Stimulated activated CD8-positive, alpha-beta memory T cell treated with anti-CD3 and anti-CD28 coated beads, Interleukin-4, amount 100 ng/mL, for 4 hours (primary cell): ENCODE results near the gene CYP3A7.
"Not testable (repeated sequence)": the region's sequence is repeated elsewhere in the genome, so short reads cannot be mapped to it uniquely, and the experiment has no call there.

Experiments
- DNase-seq, 2 donors: peaks; one replicate each; pipeline ENCODE4 v3.0.0-alpha.2; 2020; ENCODE audit warnings: low read depth in 2 of 2, low spot score in 1 of 2

Gene CYP3A7

DNA sequence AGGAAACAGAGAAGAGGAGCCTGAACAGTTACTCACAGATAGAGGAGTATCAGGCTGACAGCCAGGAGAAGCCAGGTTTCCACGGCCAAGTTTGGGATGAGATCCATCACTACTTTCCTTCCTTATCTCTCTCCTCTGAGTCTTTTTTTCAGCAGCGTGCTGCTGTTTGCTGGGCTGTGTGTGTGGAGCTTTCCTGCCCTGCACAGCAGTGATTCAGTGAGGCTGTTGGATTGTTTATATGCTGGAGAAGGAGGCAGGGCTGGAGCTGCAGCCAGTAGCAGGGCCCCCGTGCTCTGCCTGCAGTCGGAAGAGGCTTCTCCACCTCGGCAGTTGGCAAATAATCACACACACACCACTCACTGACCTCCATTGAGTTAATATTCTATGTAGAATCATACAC lies at the start of gene CYP3A7:
Gene CYP3A7, minus strand, starts transcription at position 210 of the 400 bp plus-strand sequence. Its CDS starts 103 bp downstream, at position 107.
- DNase-seq, result no peak

DNA sequence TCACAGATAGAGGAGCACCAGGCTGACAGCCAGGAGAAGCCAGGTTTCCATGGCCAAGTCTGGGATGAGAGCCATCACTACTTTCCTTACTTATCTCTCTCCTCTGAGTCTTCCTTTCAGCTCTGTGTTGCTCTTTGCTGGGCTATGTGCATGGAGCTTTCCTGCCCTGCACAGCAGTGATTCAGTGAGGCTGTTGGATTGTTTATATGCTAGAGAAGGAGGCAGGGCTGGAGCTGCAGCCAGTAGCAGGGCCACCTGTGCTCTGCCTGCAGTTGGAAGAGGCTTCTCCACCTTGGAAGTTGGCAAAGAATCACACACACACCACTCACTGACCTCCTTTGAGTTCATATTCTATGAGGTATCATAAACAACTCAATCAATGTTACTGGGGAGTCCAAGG lies 49.0 kb upstream of the CYP3A7 start, which contains the start of gene CYP3A4:
Gene CYP3A4, minus strand, starts transcription at position 178 of the 400 bp plus-strand sequence. Its CDS starts 103 bp downstream, at position 75.
- DNase-seq, result no peak

DNA sequence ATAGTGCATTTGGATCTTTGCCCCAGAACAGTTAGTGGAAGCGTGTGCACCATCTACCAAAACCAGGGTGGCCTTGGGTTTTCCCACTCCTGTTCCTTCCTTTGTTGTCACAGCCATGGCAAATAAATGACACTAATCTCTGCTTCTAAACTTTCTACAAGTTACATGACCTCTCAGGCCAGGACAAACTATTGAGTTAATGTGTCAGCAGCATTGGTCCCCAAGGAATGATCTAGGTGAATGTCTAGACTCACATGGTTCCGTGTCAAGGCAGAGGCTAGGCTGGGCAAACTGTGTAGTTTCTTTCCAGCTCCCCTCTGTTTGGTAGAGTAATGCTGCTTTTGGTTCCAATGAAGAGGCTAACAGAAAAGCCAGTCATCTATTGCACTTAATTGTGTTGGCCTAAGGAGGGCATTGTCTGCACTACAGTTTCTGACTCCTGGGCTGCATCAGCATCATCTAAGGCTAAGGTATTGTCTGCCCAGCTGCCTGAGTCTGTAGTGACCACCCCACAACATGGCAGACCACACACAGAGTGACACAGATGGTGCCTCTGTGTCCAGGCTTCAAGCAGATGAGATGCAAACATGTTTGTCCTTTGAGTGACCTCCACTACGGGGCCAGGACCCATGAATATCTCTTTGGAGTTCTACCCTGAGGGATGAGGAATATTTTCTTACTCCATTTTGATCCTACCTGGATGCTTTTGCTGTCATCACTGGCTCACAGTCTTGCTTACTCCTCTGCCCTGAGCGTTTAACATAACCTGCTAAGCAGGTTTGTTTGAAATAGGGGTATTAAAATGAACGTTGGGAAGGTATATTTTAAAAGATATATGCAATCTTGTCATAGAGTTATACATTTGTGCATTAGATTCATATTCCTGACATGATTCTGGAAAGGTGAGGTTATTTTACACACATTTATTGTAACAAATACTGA lies 47.3 kb upstream of the CYP3A7 start:
- DNase-seq, result no peak

DNA sequence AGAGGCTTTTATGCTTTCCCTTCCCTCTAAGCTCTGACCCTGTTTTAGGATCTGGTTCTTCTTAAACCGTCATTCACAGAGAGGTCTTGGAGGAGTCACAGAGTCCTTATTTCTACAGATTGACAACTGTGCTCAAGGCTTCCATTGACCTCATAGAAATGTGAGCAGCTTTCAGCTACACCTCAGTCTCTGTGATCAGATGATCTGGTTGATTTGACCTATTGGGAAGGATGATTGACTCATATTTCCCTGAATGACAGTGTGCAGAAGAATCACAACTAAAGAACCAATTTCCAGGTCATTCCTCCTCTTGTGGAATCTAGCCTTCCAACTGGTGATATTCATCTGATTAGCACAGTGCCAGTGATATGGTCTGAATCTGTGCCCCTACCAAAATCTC lies 45.6 kb upstream of the CYP3A7 start:
- DNase-seq, result no peak

DNA sequence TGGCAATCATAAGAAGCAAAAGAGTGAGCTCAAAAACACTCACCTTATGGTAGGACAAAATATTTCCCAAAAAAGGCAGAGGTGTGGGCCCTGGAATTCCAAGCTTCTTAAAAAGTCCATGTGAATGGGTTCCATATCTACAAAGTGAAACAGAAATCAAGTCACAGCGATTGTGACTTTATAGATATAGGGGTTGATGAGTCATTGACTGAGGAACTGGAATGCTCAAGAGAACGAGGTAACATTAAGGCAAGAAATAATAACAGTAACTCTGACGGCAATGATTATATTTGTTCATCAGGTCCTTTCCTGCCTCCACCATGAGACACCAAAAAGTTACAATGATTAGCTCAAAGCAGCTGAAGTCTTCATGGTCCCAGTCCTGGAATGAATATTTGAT lies 45.0 kb upstream of the CYP3A7 start:
- no peak for DNase-seq

DNA sequence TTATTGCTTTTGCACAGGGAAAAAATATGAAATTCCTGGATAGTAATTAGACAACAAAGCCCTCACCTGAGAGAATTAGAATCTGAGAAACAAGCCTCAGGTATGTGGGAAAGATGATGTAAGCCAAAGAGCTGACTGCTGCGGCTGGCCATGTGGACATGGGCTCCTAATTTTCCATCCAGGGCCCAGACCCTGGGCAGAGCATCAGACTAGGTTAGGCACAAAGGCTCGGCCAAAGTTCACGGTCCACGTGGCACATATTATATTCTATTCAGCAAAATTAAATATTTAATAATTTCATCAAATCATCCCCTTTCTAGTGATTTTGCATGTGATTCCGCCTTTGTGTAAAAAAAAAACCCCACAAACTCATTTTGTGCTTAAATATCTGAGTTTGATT lies 43.9 kb upstream of the CYP3A7 start:
- DNase-seq, result no peak

DNA sequence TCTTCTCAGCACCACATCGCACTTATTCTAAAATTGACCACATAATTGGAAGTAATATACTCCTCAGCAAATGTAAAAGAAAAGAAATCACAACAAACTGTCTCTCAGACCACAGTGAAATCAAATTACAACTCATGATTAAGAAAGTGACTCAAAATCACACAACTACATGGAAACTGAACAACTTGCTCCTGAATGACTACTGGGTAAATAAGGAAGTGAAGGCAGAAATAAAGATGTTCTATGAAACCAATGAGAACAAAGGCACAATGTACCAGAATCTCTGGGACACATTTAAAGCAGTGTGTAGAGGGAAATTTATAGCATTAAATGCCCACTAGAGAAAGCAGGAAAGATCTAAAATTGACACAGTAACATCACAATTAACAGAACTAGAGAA lies 38.4 kb upstream of the CYP3A7 start:
- not testable (repeated sequence) for DNase-seq

DNA sequence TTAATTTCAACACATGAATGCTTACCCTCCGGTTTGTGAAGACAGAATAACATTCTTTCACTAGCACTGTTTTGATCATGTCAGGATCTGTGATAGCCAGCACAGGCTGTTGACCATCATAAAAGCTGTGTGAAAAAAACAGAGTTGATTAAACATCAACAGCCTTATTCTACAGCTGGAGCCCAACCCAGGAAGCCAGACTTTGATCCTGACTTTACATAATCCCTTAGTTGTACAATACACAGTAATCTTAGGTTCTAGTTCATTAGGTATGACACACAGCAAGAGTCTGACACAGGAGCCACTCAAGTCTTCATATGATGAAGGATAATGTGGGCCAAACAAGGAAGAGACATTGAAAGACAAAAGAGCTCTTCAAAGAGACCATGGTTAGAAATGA lies 37.6 kb upstream of the CYP3A7 start:
- no peak for DNase-seq

DNA sequence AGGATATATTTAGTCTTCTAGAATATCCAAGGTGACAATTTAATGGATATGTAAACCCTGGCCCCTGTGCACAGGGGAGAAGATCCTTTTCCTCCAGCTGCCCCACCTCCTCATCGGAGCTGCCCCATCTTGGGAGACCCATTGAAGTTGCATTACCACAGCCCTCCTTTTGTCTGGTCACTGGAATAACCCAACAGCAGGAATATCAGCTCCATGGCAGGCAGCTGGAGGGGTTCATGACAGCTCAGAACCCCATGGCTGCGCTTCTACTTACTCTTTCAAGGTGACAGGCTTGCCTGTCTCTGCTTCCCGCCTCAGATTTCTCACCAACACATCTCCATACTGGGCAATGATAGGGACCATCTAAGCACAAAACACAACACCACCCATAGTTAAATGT lies 34.5 kb upstream of the CYP3A7 start:
- DNase-seq, result not testable (repeated sequence)

DNA sequence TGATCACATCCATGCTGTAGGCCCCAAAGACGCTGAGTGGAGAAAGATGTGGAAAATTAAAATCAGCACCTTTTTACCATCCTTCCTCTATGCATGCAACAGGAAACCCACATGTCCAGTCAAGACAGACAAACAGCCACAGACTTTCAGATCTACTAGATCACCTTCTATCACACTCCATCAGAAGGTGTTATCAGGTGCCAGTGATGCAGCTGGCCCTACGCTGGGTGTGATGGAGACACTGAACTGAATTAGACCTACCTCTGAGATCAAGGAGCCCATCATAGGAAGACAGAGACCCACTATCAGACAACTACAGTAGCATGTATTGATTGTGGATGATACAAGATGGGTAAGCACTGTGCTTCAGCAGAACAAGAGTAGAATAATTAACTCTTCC lies 33.5 kb upstream of the CYP3A7 start:
- no peak for DNase-seq

DNA sequence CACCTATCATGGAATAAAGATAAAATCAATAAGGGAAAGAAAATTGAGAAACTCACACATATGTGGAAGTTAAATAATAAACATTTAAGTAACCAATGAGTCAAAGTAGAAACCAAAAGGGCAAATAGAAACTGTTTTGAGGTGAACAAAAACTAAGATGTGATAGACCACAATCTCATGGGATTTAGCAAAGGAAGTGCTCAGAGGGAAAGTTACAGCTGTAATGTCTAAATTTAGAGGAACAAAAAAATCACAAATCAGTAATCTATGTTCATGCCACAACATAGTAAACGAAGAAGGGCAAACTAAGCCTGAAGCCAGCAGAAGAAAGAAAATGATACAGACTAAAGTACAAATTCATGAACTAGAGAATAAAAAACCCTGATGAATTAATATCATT lies 32.7 kb upstream of the CYP3A7 start:
- DNase-seq, result no peak

DNA sequence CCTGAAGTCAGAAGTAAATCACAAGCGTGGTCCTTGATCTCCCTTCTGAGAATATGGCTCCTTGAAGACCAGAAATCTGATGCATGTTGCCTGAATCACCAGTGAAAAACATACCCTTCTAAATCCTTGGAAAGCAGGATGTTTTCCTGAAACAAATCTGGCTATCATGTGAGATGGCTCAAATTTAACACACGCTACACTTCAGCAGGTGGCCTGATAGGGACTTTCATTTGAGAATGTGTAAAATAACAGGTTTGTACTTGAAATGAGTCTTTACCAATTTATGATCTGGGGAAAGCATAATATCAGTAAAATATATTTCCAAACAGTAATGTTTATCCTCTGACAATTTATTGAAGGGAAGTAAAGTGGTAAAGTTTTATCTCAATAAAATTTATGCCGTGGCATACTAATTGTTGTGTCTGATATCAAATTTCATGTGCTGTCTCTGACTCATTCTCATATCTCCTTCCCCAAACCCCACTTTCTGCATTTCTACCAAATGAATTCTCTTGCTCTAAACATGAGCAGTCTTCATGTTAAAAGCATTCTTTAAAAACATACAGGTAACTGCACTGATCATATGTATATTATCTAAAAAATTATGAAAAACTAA lies 31.6 kb upstream of the CYP3A7 start:
- no peak for DNase-seq

DNA sequence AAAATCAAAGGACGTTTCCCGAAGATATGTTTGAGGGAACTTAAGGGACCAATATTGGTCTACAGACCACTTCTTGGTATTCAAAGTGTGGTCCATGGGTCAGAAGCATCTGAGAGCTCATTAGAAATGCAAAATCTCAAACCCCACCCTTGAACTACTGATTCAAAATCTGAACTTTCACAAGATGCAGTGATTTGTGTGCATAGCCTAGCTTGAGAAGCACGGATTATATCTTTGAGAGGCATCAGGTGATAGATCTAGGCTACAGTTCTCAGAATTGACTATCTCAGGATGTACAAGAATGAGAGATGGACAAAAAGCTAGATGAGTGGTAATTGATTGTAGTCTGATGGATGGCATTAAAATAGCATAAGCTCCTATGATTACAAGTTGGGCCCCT lies 29.5 kb upstream of the CYP3A7 start:
- no peak for DNase-seq

DNA sequence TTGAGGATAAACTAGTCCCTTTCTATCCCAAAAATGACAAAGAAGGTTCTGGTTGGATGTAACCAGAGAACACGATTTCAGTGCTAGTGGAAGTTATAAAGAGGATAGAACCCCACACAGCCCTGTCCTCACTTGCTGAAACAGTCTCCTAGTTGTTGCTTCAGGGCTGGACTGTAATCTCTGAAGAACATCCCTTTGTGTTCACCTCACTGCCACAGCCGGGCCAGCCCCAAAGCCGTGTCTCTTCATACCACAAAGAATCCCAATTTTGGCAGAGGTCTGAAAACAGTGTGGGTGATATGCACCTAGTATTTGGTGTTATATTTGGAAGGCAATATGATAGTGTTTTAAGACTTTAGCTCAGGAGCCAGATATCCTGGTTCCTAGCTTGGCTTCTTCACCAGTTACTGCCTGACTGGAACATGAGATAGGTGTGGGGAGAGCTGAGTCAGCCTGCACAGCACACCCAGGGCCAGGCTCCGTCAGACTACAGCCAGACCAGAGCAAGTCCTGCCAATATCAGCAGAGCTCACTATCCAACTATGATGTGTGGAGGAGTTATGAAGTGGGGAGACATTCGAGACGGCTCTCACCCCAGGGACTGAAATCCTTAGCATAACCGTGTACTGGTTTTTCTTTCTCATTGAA lies 27.8 kb upstream of the CYP3A7 start:
- DNase-seq, result no peak

DNA sequence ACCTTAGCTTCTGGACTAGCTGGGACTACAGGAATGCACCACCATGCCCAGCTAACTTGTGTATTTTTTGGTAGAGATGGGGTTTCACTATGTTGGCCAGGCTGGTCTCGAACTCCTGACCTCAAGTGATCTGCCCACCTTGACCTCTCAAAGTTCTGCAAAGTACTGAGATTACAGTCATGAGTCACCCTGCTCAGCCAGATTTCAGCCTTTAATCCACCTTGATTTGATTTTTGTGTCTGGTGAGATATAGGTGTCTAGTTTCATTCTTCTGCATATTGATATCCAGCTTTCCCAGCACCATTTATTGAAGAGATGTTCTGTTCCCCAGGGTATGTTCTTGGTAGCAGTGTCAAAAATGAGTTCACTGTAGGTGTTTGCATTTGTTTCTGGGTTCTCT lies 20.1 kb upstream of the CYP3A7 start:
- DNase-seq, result no peak

DNA sequence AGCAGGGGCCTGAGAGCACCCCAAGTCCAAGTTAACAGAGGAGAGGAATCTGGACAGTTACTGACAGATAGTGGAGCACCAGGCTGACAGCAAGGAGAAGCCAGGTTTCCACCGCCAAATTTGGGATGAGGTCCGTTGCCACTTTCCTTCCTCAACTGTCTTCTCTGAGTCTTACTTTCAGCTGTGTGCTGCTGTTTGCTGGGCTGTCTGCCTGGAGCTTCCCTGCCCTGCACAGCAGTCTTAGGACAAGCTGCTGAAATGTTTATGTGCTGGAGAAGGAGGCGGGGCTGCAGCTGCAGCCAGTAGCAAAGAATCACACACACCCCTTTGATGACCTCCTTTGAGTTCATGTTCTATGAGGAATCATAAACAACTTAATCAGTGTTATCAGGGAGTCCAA lies 17.4 kb upstream of the CYP3A7 start:
- DNase-seq, result no peak

DNA sequence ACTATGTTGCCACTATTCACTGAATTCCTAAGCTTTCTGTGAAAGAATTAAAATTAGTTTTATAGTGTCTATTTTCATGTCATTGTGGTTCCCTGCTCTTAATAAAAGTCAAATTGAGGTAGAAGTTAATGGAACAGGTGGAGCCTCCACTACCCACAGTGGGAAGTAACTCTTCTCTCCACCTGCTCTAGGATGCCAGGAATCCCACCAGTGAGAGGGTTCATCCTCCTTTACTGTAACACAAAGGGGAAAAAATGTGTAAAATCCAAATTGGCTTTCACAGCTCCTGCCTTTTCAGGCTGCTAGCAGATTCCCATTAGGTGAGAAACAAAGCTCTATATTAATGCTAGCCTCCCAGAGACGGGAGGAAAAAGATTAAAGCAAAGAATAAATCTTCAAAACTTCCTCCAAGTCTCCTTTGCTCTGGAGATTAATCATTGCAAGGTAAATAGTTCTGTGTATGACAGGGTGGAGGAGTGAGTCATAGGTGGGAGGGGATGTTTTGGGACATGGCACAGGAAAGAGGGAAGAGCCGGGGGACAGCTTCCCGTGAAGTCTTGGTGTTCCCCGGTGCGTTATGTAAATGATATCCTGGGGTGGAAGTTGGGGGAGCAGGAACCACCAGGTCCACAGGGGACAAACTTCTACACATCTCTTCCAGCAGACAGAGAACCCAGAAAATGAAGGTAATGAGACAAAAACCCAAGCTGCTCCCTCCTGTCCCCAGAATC lies 16.5 kb upstream of the CYP3A7 start:
- DNase-seq, result not testable (repeated sequence)

DNA sequence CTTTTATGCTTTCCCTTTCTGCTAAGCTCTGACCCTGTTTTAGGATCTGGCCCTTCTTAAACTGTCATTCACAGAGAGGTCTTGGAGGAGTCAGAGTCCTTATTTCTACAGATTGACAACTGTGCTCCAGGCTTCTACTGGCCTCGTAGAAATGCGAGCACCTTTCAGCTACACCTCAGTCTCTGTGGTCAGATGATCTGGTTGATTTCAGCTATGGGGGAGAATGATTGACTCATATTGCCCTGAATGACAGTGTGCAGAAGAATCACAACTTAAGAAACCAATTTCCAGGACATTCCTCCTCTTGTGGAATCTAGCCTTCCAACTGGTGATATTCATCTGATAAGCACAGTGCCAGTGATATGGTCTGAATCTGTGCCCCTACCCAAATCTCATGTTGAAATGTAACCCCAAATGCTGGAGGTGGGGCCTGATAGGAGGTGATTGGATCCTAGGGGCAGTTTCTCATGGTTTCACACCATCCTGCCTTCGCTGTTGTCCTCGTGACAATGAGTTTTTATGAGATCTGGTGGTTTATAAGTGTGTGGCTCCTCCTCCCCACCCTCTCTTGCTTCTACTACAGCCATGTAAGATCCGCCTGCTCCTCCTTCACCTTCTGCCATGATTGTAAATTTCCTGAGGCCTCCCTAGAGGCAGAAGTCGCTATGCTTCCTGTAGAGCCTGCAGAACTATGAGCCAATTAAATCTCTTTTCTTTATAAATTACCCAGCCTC lies 14.0 kb upstream of the CYP3A7 start:
- no peak for DNase-seq

DNA sequence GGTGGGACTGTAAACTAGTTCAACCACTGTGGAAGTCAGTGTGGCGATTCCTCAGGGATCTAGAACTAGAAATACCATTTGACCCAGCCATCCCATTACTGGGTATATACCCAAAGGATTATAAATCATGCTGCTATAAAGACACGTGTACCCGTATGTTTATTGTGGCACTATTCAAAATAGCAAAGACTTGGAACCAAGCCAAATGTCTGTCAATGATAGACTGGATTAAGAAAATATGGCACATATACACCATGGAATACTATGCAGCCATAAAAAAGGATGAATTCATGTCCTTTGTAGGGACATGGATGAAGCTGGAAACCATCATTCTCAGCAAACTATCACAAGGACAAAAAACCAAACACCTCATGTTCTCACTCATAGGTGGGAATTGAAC lies 11.9 kb upstream of the CYP3A7 start:
- DNase-seq, result not testable (repeated sequence)

DNA sequence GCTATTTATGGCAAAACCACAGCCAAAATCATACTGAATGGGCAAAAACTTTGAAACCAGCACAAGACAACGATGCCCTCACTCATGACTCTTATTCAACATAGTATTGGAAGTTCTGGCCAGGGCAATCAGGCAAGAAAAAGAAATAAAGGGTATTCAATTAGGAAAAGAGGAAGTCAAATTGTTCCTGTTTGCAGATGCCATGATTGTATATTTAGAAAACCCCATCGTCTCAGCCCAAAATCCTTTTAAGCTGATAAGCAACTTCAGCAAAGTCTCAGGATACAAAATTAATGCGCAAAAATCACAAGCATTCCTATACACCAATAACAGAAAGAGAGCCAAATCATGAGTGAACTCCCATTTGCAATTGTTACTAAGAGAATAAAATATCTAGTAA lies 10.4 kb upstream of the CYP3A7 start:
- DNase-seq, result not testable (repeated sequence)
